Measurements from ENCODE around the gene ZNF526. TPM values are rescaled to one million over a fixed set of nuclear protein-coding genes. Genes with fewer than 3 reads are reported as not detected.

ZNF526 gene
- total and polyA plus RNA-seq, 8 donors, result 2.4 to 7.5 (median 5.6) TPM

GRCh38 chr19:42224940-42225717 lies 5.0 kb downstream of the ZNF526 start:
- no peak for ATAC-seq
- WGBS, 2 donors, result 94% methylated on average over 37 of the region's 37 CpGs
- TF ChIP-seq CTCF (IDR thresholded peaks at IDR 0.05), result no peak
- no peak for FAIRE-seq
- Histone ChIP-seq H3K9me3 (no peaks in the 10 kb centered on the region), H3K4me1 (peaks cover 0 to 8% (median 0%) of the 10 kb centered on the region in 3 donors), H3K27me3 (no peaks in the 10 kb centered on the region), H3K36me3 (peaks cover 3 to 30% (median 22%) of the 10 kb centered on the region in 3 donors), H3K4me3 (no peak overlapping the region), H3K27ac (no peak overlapping the region)
- no peak for DNase-seq
- intact Hi-C loops (cut with DNase I), result no loop called here

- Histone ChIP-seq H3K27ac (no peak overlapping the region), H3K9me3 (no peaks in the 10 kb centered on the region), H3K4me1 (peaks cover 0 to 6% (median 0%) of the 10 kb centered on the region in 3 donors), H3K36me3 (peaks cover 3 to 33% (median 26%) of the 10 kb centered on the region in 3 donors), H3K27me3 (no peaks in the 10 kb centered on the region), H3K4me3 (no peak overlapping the region)
- ATAC-seq, result no peak
- DNase-seq, result no peak
- WGBS, 2 donors, result 94% methylated on average over 33 of the region's 33 CpGs
- intact Hi-C loops (cut with DNase I), result no loop called here
- FAIRE-seq, result no peak
- TF ChIP-seq CTCF (IDR thresholded peaks at IDR 0.05), result no peak
These were observed 5.7 kb downstream of the ZNF526 start for GRCh38 chr19:42225718-42226292.

- Histone ChIP-seq H3K4me3 (no peak overlapping the region), H3K27ac (no peak overlapping the region), H3K27me3 (no peaks in the 10 kb centered on the region), H3K36me3 (peaks cover 6 to 44% (median 26%) of the 10 kb centered on the region in 3 donors), H3K9me3 (no peaks in the 10 kb centered on the region), H3K4me1 (no peaks in the 10 kb centered on the region)
- WGBS, 2 donors, result 92 to 98% methylated on average over 1 of the region's 1 CpG
- FAIRE-seq (no peak), DNase-seq (no peak), ATAC-seq (no peak)
- TF ChIP-seq CTCF (IDR thresholded peaks at IDR 0.05), result no peak
- intact Hi-C loops (cut with DNase I), result no loop called here
These were observed 6.8 kb downstream of the ZNF526 start for GRCh38 chr19:42226886-42227285.

DNA sequence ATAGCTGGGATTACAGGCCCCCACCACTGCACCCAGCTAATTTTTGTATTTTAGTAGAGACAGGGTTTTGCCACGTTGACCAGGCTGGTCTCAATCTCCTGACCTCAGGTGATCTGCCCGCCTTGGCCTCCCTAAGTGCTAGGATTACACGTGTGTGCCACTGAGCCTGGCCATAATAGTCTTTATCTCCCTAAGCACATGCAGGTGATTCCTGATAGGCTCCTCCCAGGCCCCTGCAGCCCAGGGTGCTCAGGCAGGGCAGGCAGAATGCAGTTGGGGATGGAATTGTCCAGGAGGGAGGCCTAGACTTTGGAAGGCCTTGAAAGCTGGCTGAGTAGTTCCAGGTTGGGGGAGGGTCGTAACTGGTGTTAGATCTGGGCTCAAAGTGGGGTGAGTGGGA lies 8.5 kb downstream of the ZNF526 start:
- ATAC-seq (no peak), DNase-seq (no peak), FAIRE-seq (no peak)
- no peak overlapping the region for H3K27ac ChIP-seq
- intact Hi-C loops (cut with DNase I), result no loop called here
- H3K9me3 ChIP-seq, result no peaks in the 10 kb centered on the region
- TF ChIP-seq CTCF (IDR thresholded peaks at IDR 0.05), result no peak
- WGBS, 2 donors, result 52 to 59% methylated on average over 4 of the region's 4 CpGs
- no peaks in the 10 kb centered on the region for H3K27me3 ChIP-seq
- no peak overlapping the region for H3K4me3 ChIP-seq
- H3K4me1 ChIP-seq, result no peaks in the 10 kb centered on the region
- peaks cover 6 to 55% (median 35%) of the 10 kb centered on the region in 3 donors for H3K36me3 ChIP-seq
